ENCODE measurements around the gene ORMDL1.
"Not testable (repeated sequence)": the region's sequence is repeated elsewhere in the genome, so short reads cannot be mapped to it uniquely, and the experiment has no call there.

Gene ORMDL1

GRCh38 chr2:189770590-189771322 lies 13.4 kb downstream of the ORMDL1 start:
- DNase-seq: no peak

- peak; percentile 56 to 72 for DNase-seq
These were observed 20.1 kb downstream of the ORMDL1 start for GRCh38 chr2:189763908-189764661.

GRCh38 chr2:189762551-189763298 lies 21.4 kb downstream of the ORMDL1 start, which contains the start of gene OSGEPL1:
OSGEPL1 (minus strand) TSS chr2:189762792; CDS start chr2:189761640, 1,152 bp downstream.
- peak; percentile 94 to 96 for DNase-seq

GRCh38 chr2:189762229-189762550 lies 21.9 kb downstream of the ORMDL1 start:
- DNase-seq: no peak

- not testable (repeated sequence) for DNase-seq
These were observed 24.0 kb downstream of the ORMDL1 start for GRCh38 chr2:189760154-189760553.

GRCh38 chr2:189756311-189756952 lies 27.7 kb downstream of the ORMDL1 start:
- DNase-seq: no peak

- DNase-seq: peak; percentile 0 to 46
These were observed 33.0 kb downstream of the ORMDL1 start for GRCh38 chr2:189751080-189751658.

- no peak for DNase-seq
These were observed 54.7 kb downstream of the ORMDL1 start for GRCh38 chr2:189729430-189729829.

- no peak for DNase-seq
These were observed 57.3 kb downstream of the ORMDL1 start for GRCh38 chr2:189726849-189727248.

GRCh38 chr2:189726271-189726670 lies 57.9 kb downstream of the ORMDL1 start:
- no peak for DNase-seq

- no peak for DNase-seq
These were observed 60.9 kb downstream of the ORMDL1 start for GRCh38 chr2:189723192-189723591.

Data from NCI-H524 (cell line).